ENCODE results near the gene RIMS1.

The RIMS1 gene, protein sequence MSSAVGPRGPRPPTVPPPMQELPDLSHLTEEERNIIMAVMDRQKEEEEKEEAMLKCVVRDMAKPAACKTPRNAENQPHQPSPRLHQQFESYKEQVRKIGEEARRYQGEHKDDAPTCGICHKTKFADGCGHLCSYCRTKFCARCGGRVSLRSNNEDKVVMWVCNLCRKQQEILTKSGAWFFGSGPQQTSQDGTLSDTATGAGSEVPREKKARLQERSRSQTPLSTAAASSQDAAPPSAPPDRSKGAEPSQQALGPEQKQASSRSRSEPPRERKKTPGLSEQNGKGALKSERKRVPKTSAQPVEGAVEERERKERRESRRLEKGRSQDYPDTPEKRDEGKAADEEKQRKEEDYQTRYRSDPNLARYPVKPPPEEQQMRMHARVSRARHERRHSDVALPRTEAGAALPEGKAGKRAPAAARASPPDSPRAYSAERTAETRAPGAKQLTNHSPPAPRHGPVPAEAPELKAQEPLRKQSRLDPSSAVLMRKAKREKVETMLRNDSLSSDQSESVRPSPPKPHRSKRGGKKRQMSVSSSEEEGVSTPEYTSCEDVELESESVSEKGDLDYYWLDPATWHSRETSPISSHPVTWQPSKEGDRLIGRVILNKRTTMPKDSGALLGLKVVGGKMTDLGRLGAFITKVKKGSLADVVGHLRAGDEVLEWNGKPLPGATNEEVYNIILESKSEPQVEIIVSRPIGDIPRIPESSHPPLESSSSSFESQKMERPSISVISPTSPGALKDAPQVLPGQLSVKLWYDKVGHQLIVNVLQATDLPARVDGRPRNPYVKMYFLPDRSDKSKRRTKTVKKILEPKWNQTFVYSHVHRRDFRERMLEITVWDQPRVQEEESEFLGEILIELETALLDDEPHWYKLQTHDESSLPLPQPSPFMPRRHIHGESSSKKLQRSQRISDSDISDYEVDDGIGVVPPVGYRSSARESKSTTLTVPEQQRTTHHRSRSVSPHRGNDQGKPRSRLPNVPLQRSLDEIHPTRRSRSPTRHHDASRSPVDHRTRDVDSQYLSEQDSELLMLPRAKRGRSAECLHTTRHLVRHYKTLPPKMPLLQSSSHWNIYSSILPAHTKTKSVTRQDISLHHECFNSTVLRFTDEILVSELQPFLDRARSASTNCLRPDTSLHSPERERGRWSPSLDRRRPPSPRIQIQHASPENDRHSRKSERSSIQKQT (N-terminal part only)
- 0 to 0.54 (median 0) reads per million in 9 experiments for total RNA-seq

DNA sequence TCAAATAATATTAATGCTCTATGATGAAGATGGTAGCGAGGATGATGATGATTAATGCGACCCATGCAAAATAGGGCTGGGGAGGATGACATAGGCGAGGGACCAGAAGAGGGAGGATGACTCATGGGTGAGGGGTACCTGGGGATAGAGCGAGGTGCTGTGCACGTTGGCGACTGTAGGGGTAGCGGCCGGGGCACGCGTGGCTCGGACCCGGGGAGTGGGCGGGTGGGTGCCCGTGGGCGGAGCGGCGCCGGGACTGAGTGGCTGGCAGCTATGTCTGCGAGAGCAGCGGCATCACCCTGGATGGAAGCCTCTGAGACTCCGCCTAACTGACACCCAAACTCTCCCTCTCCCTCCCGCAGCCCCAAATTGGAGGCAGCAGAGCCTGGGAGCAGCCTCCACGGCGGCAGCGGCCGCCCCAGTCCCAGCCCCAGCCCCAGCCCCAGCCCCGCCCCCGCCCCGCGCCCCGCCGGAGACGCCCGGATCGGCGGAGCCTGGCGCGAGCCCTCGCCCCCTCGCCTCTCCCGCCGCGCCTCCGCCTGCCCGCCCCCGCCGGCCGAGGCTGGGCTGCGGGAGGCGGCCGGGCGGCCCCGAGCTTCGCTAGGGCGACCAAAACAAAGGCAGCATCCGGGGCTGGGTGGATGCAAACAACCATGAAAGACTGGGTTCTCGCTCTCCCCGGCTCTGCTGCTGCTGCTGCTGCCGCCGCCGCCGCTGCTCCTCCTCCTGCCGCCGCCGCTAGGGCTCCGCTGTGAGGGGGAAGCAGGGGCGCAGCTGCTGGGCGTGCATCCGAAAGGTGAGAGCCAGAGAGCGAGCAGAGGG lies at the start of gene RIMS1:
Gene RIMS1, plus strand, starts transcription at position 367 of the 822 bp plus-strand sequence. CDS start 474 bp downstream, outside the sequence.
- Mint-ChIP-seq H3K4me1 (ENCODE audit: low read depth in 2 of 2) (peaks cover 2 to 3% of the 10 kb centered on the region in 2 donors), H3K27me3 (peaks cover 26 to 47% of the 10 kb centered on the region in 2 donors), H3K27ac (no peak within 1 kb of the TSS), H3K4me3 (no peak within 1 kb of the TSS), H3K36me3 (ENCODE audit: insufficient read depth) (no peaks in the 10 kb centered on the region), H3K9me3 (peaks cover 8 to 12% of the 10 kb centered on the region in 2 donors)
- no peak for ATAC-seq (replicated peaks)
- no peak for DNase-seq

DNA sequence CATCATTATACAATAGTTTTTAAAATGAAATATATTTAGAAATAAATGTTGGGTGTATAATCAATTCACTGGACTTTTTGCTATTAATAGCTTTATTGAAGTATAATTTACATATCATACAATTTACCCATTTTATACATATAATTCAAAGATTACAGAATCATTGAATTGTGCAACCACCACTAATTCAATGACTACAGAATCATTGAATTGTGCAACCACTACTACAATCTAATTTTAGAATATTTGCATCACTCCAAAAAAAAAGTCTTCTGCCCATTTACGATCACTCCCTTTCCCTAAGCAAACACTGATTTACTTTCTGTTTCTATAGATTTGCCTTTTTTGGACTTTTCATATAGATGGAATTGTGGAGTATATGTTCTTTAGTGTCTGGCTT lies 35.1 kb upstream of the RIMS1 start:
- DNase-seq (no peak), ATAC-seq (replicated peaks) (no peak)
- H3K4me3 Mint-ChIP-seq: no peak overlapping the region
- peaks cover 2 to 14% of the 10 kb centered on the region in 2 donors for H3K9me3 Mint-ChIP-seq
- no peaks in the 10 kb centered on the region for H3K4me1 Mint-ChIP-seq (ENCODE audit: low read depth in 2 of 2)
- H3K27me3 Mint-ChIP-seq: no peaks in the 10 kb centered on the region
- no peak overlapping the region for H3K27ac Mint-ChIP-seq
- no peaks in the 10 kb centered on the region for H3K36me3 Mint-ChIP-seq (ENCODE audit: insufficient read depth)

DNA sequence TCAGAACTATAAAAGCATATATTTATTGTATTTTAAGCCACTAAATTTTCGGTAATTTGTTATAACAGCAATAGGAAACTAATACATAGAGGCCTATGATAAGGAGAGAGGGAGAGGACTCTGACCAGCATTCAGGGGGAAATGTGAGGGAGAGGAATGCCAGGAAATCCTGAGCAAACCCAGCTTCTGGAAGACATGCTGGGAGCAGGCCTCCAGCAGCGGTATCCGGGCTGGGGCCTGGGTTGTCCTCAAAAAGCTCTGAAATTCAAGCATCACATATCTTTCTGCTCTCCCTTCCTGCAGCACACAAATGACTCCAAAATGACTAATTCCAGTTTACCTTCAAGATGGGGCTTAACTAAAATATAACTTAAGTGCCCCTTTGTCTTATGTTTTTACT lies 33.4 kb upstream of the RIMS1 start:
- H3K36me3 Mint-ChIP-seq (ENCODE audit: insufficient read depth): no peaks in the 10 kb centered on the region
- no peak overlapping the region for H3K4me3 Mint-ChIP-seq
- H3K9me3 Mint-ChIP-seq: peaks cover 2 to 13% of the 10 kb centered on the region in 2 donors
- ATAC-seq (replicated peaks) (no peak), DNase-seq (no peak)
- H3K4me1 Mint-ChIP-seq (ENCODE audit: low read depth in 2 of 2): no peaks in the 10 kb centered on the region
- H3K27ac Mint-ChIP-seq: no peak overlapping the region
- no peaks in the 10 kb centered on the region for H3K27me3 Mint-ChIP-seq

DNA sequence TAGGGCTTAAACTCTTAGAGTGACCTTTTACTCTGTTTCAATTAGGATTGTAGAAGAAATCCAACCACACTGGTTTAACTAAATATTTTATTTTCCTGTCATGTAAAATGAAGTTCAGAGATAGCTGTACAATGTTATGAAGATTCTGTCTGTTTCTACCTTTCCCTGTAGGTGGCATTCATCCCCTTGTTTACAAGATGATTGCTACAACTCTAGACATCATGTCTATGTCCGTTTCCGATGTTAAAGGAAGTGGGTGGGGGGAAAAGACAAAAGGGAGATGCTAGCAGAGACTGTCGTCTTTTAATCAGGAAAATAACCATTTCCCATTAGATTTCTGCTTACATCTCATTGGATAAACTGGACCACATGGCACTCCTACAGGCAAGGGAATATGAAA lies 30.9 kb upstream of the RIMS1 start:
- Mint-ChIP-seq H3K4me1 (ENCODE audit: low read depth in 2 of 2) (no peaks in the 10 kb centered on the region), H3K4me3 (no peak overlapping the region), H3K9me3 (peaks cover 2 to 7% of the 10 kb centered on the region in 2 donors), H3K27ac (no peak overlapping the region), H3K27me3 (no peaks in the 10 kb centered on the region), H3K36me3 (ENCODE audit: insufficient read depth) (no peaks in the 10 kb centered on the region)
- DNase-seq (no peak), ATAC-seq (replicated peaks) (no peak)

GRCh38 chr6:71879016-71879415 lies 7.3 kb upstream of the RIMS1 start:
- ATAC-seq (replicated peaks) (no peak), DNase-seq (no peak)
- Mint-ChIP-seq H3K4me1 (ENCODE audit: low read depth in 2 of 2) (no peaks in the 10 kb centered on the region), H3K27ac (no peak overlapping the region), H3K27me3 (no peaks in the 10 kb centered on the region), H3K36me3 (ENCODE audit: insufficient read depth) (no peaks in the 10 kb centered on the region), H3K4me3 (no peak overlapping the region), H3K9me3 (peaks cover 8 to 18% of the 10 kb centered on the region in 2 donors)

DNA sequence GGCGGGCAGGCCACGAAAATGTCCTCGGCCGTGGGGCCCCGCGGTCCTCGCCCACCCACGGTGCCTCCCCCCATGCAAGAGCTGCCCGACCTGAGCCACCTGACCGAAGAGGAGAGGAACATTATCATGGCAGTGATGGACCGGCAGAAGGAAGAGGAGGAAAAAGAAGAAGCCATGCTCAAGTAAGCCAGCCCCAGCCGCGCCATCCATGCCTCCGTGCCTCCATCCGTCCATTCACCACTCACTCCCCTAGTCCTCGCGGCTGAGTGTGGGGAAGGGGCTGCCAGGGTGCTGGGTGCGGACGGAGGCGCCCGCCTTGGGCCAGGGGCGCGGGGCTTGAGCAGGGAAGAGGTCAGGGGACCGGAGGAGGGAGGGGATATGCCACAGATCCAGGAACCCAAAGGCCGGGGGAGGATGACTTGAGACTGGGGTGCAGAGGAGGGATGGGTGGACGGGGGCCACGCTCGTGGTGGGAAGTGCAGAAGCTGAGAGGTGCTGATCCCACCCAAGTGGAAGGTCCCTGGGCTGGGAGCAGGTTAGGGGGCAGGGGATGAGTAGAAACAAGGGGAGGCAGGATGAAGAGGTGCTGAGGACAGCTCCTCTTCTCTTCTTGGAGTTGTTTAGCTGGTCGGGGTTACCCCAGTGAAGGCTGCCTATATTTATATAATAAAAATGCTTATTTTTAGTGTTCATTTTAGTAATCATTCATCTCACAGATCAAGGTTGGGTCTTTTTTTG lies 825 bp downstream of the RIMS1 start:
- Mint-ChIP-seq H3K9me3 (peaks cover 6 to 12% of the 10 kb centered on the region in 2 donors), H3K4me3 (no peak overlapping the region), H3K27me3 (peaks cover 26 to 47% of the 10 kb centered on the region in 2 donors), H3K36me3 (ENCODE audit: insufficient read depth) (no peaks in the 10 kb centered on the region), H3K4me1 (ENCODE audit: low read depth in 2 of 2) (peaks cover 2 to 3% of the 10 kb centered on the region in 2 donors), H3K27ac (no peak overlapping the region)
- DNase-seq (no peak), ATAC-seq (replicated peaks) (no peak)

- no peaks in the 10 kb centered on the region for H3K36me3 Mint-ChIP-seq (ENCODE audit: insufficient read depth)
- H3K4me3 Mint-ChIP-seq: no peak overlapping the region
- H3K4me1 Mint-ChIP-seq (ENCODE audit: low read depth in 2 of 2): peaks cover 2 to 3% of the 10 kb centered on the region in 2 donors
- no peak for ATAC-seq (replicated peaks)
- peaks cover 8 to 12% of the 10 kb centered on the region in 2 donors for H3K9me3 Mint-ChIP-seq
- DNase-seq: no peak
- peaks cover 26 to 47% of the 10 kb centered on the region in 2 donors for H3K27me3 Mint-ChIP-seq
- H3K27ac Mint-ChIP-seq: no peak overlapping the region
Measured at GRCh38 chr6:71887744-71888230, 1.4 kb downstream of the RIMS1 start.

DNA sequence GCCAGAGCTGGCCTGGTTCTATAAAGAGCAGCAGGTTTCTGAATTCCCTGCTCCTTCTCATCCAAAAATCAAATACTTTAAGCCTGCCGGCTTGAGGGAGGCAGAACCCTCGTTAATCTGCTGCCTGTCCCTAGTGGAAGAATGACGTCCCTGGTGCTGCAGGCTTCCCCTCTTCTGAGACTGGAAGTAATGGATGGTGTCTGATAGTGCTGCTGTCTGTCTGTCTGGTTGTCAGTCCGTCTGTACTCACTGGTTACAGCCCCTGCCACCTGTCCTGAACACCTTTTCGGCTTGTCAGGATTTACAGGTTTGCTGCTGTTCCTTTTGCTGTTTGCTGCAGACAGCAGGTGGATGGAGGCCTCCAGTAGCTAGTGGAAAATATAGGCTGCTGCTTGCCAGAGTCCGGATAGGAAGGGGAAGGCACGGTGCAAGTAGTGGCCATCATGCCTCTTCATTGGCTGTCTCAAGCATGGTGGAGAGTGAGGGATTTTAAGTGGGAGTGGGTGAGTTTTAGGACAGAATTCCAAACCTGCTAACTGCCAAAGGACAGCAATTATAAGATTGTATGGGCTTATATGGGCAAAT lies 2.5 kb downstream of the RIMS1 start:
- Mint-ChIP-seq H3K27ac (no peak overlapping the region), H3K4me1 (ENCODE audit: low read depth in 2 of 2) (peaks cover 2 to 3% of the 10 kb centered on the region in 2 donors), H3K9me3 (peaks cover 7 to 12% of the 10 kb centered on the region in 2 donors), H3K36me3 (ENCODE audit: insufficient read depth) (no peaks in the 10 kb centered on the region), H3K4me3 (no peak overlapping the region), H3K27me3 (peaks cover 26 to 47% of the 10 kb centered on the region in 2 donors)
- DNase-seq (no peak), ATAC-seq (replicated peaks) (no peak)

DNA sequence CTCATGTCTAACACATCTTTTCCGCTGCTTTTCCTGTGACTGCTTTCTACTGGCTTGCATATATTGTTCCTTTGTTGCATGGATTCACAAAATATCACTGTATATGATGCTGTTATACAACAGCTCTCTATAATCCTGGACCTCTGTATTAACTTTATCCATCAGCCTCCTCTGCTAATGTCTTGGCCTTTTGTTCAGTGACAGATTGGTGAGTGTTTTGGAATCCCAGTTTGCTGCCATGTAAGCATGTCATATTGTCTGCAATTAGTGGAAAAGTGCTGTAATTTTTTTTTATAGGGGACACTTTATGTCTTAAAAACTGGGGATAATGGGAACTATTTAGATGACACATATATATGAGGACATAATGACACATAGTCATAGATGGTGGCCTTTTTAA lies 3.0 kb downstream of the RIMS1 start:
- no peak for ATAC-seq (replicated peaks)
- peaks cover 7 to 12% of the 10 kb centered on the region in 2 donors for H3K9me3 Mint-ChIP-seq
- H3K27me3 Mint-ChIP-seq: peaks cover 26 to 47% of the 10 kb centered on the region in 2 donors
- H3K36me3 Mint-ChIP-seq (ENCODE audit: insufficient read depth): no peaks in the 10 kb centered on the region
- no peak for DNase-seq
- H3K4me3 Mint-ChIP-seq: no peak overlapping the region
- H3K4me1 Mint-ChIP-seq (ENCODE audit: low read depth in 2 of 2): peaks cover 2 to 3% of the 10 kb centered on the region in 2 donors
- no peak overlapping the region for H3K27ac Mint-ChIP-seq

DNA sequence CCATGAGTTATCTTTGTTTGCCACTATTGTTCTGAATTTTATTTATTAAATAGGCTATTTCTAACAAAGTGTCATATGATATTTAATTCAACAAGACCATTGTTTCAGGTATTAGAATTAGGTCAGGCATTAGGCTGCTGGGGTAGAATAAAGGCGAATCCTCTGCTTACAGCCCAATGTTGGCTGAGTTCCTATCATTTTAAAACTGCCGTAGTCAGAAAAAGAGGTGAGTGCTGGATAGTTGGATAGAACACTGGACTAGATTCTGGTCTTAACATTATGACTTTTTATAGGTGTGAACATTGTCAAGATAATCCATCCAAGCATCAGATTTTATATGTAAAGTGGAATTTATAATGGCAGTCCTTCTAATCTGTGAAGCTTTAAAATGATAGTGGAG lies 6.3 kb downstream of the RIMS1 start:
- Mint-ChIP-seq H3K9me3 (peaks cover 6% of the 10 kb centered on the region in 2 donors), H3K27me3 (peaks cover 9 to 17% of the 10 kb centered on the region in 2 donors), H3K36me3 (ENCODE audit: insufficient read depth) (no peaks in the 10 kb centered on the region), H3K27ac (no peak overlapping the region), H3K4me1 (ENCODE audit: low read depth in 2 of 2) (no peaks in the 10 kb centered on the region), H3K4me3 (no peak overlapping the region)
- no peak for DNase-seq
- ATAC-seq (replicated peaks): no peak

DNA sequence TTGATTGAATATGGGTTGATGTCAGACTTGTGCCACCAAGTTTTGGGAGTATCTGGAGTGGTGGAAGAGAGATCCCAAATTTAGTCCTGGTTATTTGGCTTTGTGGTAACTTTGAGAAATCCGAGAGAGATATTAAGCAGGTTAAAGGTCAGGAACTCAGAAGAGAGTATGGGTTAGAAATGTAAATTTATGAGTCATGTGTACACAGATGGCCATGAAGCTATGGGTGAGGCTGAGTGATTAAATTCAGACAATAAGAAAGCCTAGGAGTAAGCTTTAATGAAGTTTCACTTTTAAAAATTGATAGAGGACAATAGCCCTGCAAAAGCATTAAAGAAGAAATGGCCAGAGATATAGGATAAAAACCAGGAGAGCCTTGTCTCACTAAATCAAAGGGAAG lies 14.3 kb downstream of the RIMS1 start:
- no peak for DNase-seq
- no peaks in the 10 kb centered on the region for H3K36me3 Mint-ChIP-seq (ENCODE audit: insufficient read depth)
- no peak for ATAC-seq (replicated peaks)
- H3K27ac Mint-ChIP-seq: no peak overlapping the region
- H3K4me3 Mint-ChIP-seq: no peak overlapping the region
- H3K4me1 Mint-ChIP-seq (ENCODE audit: low read depth in 2 of 2): no peaks in the 10 kb centered on the region
- H3K27me3 Mint-ChIP-seq: no peaks in the 10 kb centered on the region
- H3K9me3 Mint-ChIP-seq: peaks cover 6 to 9% of the 10 kb centered on the region in 2 donors

DNA sequence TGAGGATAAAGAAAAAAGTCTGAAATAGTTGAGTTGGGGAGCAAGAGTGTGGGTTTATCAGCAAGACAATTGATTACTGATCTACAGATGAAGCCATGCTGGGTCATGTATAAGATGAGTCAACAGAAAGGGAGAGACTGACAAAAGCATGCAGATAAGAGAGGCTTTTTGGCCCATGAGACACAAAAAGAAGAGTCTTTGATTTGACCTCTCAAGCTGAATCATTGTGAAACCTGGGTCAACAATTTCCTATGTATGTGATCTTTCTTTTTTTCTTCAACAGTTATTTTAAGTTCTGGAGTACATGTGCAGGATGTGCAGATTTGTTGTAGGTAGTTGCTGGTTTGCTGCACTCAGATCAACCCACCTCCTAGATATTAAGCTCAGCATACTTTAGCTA lies 15.9 kb downstream of the RIMS1 start:
- Mint-ChIP-seq H3K27me3 (no peaks in the 10 kb centered on the region), H3K4me1 (ENCODE audit: low read depth in 2 of 2) (no peaks in the 10 kb centered on the region), H3K4me3 (no peak overlapping the region), H3K36me3 (ENCODE audit: insufficient read depth) (no peaks in the 10 kb centered on the region), H3K9me3 (peaks cover 3 to 5% of the 10 kb centered on the region in 2 donors), H3K27ac (no peak overlapping the region)
- DNase-seq (no peak), ATAC-seq (replicated peaks) (no peak)

Measured in effector memory CD8-positive, alpha-beta T cell (primary cell).